Measurements from ENCODE around the gene TMPO.
"Not testable (repeated sequence)": the region's sequence is repeated elsewhere in the genome, so short reads cannot be mapped to it uniquely, and the experiment has no call there.

Gene TMPO

GRCh38 chr12:98504368-98504617 is 11.1 kb upstream of the TMPO start:
- TF ChIP-seq CTCF (IDR thresholded peaks at IDR 0.05; ENCODE audit: low read depth, low read length, missing control alignments), result no peak
- Histone ChIP-seq H3K36me3 (replicated peaks) (no peaks in the 10 kb centered on the region), H3K27ac (no peak overlapping the region), H3K27me3 (replicated peaks) (no peaks in the 10 kb centered on the region), H3K4me3 (ENCODE audit: low read depth, low read length) (peak overlapping the region; percentile 93)
- in situ Hi-C loops (cut with HindIII; ENCODE audit: low pct_ligation_motif_present, low sequenced_read_pairs), result no loop called here
- DNase-seq, result no peak

GRCh38 chr12:98509063-98509462 is 6.3 kb upstream of the TMPO start:
- in situ Hi-C loops (cut with HindIII; ENCODE audit: low pct_ligation_motif_present, low sequenced_read_pairs), result no loop called here
- TF ChIP-seq CTCF (IDR thresholded peaks at IDR 0.05; ENCODE audit: low read depth, low read length, missing control alignments), result no peak
- no peaks in the 10 kb centered on the region for H3K36me3 ChIP-seq (replicated peaks)
- no peak overlapping the region for H3K4me3 ChIP-seq (ENCODE audit: low read depth, low read length)
- no peak overlapping the region for H3K27ac ChIP-seq
- no peaks in the 10 kb centered on the region for H3K27me3 ChIP-seq (replicated peaks)
- no peak for DNase-seq

GRCh38 chr12:98511806-98512205 is 3.6 kb upstream of the TMPO start:
- H3K36me3 ChIP-seq (replicated peaks); in situ Hi-C loops (cut with HindIII; ENCODE audit: low pct_ligation_motif_present, low sequenced_read_pairs); H3K4me3 ChIP-seq (ENCODE audit: low read depth, low read length); H3K27ac ChIP-seq; DNase-seq; H3K27me3 ChIP-seq (replicated peaks): not testable (repeated sequence)

- no peak for TF ChIP-seq CTCF (IDR thresholded peaks at IDR 0.05; ENCODE audit: low read depth, low read length, missing control alignments)
- Histone ChIP-seq H3K27ac (no peak overlapping the region), H3K4me3 (ENCODE audit: low read depth, low read length) (peak overlapping the region; percentile 12), H3K27me3 (replicated peaks) (no peaks in the 10 kb centered on the region), H3K36me3 (replicated peaks) (no peaks in the 10 kb centered on the region)
- in situ Hi-C loops (cut with HindIII; ENCODE audit: low pct_ligation_motif_present, low sequenced_read_pairs), result no loop called here
- no peak for DNase-seq
Measured at GRCh38 chr12:98513379-98514322, 1.7 kb upstream of the TMPO start.

GRCh38 chr12:98514982-98515286 is 456 bp upstream of the TMPO start:
- no peak for TF ChIP-seq CTCF (IDR thresholded peaks at IDR 0.05; ENCODE audit: low read depth, low read length, missing control alignments)
- DNase-seq, result no peak
- H3K36me3 ChIP-seq (replicated peaks), result no peaks in the 10 kb centered on the region
- no peaks in the 10 kb centered on the region for H3K27me3 ChIP-seq (replicated peaks)
- in situ Hi-C loops (cut with HindIII; ENCODE audit: low pct_ligation_motif_present, low sequenced_read_pairs), result no loop called here
- peak overlapping the region; percentile 95 for H3K4me3 ChIP-seq (ENCODE audit: low read depth, low read length)
- H3K27ac ChIP-seq, result peak overlapping the region; percentile 81

GRCh38 chr12:98516111-98516873 is 902 bp downstream of the TMPO start:
- in situ Hi-C loops (cut with HindIII; ENCODE audit: low pct_ligation_motif_present, low sequenced_read_pairs), result no loop called here

More at GRCh38 chr12:98516111-98516873, 902 bp downstream of the TMPO start:
- peak overlapping the region; percentile 95 for H3K4me3 ChIP-seq (ENCODE audit: low read depth, low read length)
- H3K27me3 ChIP-seq (replicated peaks), result no peaks in the 10 kb centered on the region
- peak; percentile 71 for TF ChIP-seq CTCF (IDR thresholded peaks at IDR 0.05; ENCODE audit: low read depth, low read length, missing control alignments)
- peak; percentile 60 for DNase-seq
- peak overlapping the region; percentile 81 for H3K27ac ChIP-seq
- H3K36me3 ChIP-seq (replicated peaks), result no peaks in the 10 kb centered on the region

Measured in brain microvascular endothelial cell (primary cell).